GM12872 (cell line): Measurements from ENCODE around the gene DYNLT2.

ENCODE experiments used
- CTCF ChIP-seq: IDR thresholded peaks from 3 replicates; pipeline ENCODE4 v1.5.1; 2011; ENCODE audit warnings: low read depth, mild to moderate bottlenecking, low read length, moderate library complexity; ENCODE audit not compliant: insufficient read depth

DYNLT2 gene

DNA sequence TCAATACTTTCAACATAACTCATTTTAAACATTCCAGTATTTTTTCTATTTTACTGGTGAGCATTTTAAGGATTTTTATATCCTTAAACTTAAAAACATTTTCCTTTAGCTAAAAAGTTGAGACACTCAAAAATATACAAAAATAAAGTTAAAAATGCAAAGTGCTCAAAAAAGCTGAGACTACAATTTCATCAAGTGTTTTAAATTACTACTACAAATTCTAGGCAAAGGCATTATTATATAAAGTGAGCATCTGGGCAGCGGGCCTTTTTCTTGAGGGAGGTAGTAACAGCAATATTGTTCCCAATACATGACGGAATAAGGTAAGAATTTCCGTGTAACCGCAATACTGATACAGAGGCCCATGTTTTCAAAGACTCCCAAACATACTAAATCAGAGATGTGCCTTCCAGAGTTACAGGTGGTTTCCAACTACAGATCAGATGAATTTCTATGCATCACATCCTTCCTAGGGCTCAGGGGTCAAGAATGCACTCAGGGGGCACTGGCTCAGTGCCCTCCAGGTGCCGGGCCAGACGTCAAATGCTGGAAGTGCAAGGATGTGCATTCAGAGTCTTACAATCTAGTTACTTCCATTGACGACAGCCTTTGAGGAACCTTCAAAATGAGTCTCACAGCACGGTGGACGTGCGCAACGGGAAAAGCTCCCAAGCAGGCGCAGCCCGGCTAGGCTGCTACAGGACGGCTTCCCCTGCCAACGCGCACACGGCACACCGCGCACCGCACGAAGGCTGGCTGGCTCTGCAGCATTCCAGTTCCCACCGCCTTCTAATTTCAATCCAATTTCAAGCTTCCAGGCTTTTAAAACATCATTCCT, 28.8 kb downstream of the DYNLT2 start:
- TF ChIP-seq CTCF = no peak

GRCh38 chr6:169720207-169720855, 31.0 kb downstream of the DYNLT2 start:
- TF ChIP-seq CTCF = no peak

DNA sequence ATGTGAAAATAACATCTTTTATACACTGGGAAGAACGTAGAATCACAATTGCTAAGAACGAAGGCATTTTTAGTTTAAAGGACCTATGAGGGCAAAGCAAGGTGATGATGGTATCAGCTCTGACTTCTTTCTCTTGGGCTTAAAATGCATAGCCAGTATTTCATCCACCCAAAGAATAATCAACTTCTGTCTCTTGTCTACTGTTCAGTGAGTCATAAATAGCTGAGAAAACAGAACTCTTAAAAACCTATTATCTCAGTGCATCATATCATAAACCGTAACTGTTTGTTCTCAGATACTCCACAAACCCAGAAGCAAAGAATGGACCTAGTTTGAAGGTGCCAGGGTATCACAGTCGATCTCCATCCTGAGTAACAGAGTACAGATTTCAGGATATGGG, 32.3 kb downstream of the DYNLT2 start:
- no peak for TF ChIP-seq CTCF

DNA sequence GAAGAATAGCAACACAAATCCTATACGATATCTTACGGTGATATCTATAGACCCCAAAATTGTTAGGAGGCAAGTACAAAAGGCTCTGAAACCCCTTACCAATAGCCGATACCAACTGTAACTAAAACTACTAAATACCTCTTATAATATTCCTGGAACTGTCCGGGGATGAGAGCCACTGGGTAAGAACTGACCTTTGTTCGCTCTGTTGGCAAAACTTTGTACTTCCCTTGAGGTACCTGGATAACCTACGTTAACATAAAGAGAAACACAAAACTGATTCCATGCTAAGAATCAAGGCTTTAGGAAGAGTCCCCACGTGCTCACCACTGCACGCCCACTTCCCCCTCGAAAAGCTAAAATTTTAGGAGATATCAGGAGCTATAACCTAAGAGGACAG, 36.8 kb downstream of the DYNLT2 start:
- TF ChIP-seq CTCF = no peak

- no peak for TF ChIP-seq CTCF
These were observed 37.2 kb downstream of the DYNLT2 start for GRCh38 chr6:169714178-169714577.

GRCh38 chr6:169710009-169710408, 41.4 kb downstream of the DYNLT2 start:
- TF ChIP-seq CTCF = no peak

DNA sequence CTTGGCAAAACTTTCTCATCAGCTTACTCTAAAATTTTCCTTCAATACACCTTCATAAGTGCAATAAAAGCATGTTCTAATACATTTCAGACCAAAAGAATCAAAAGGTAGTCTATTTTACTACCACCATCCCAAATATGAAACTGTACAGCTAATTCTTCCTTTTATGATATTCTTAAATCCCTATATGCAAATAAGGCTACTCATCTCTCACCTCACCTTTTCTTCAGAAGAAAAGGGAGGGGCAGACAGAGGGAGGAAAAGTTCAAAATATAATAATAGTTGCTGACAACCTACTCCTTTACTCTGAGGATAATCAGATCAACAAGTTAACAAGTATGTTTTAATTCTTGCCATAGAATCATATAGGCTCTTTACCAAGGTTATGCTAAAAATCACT, 42.1 kb downstream of the DYNLT2 start:
- no peak for TF ChIP-seq CTCF
